HuH-7 (cell line): Measurements from ENCODE around the gene SLITRK3.

Experiments used
- DNase-seq: peaks from one replicate; pipeline ENCODE4 v3.0.0; 2011; ENCODE audit warnings: low spot score

The SLITRK3 gene, protein sequence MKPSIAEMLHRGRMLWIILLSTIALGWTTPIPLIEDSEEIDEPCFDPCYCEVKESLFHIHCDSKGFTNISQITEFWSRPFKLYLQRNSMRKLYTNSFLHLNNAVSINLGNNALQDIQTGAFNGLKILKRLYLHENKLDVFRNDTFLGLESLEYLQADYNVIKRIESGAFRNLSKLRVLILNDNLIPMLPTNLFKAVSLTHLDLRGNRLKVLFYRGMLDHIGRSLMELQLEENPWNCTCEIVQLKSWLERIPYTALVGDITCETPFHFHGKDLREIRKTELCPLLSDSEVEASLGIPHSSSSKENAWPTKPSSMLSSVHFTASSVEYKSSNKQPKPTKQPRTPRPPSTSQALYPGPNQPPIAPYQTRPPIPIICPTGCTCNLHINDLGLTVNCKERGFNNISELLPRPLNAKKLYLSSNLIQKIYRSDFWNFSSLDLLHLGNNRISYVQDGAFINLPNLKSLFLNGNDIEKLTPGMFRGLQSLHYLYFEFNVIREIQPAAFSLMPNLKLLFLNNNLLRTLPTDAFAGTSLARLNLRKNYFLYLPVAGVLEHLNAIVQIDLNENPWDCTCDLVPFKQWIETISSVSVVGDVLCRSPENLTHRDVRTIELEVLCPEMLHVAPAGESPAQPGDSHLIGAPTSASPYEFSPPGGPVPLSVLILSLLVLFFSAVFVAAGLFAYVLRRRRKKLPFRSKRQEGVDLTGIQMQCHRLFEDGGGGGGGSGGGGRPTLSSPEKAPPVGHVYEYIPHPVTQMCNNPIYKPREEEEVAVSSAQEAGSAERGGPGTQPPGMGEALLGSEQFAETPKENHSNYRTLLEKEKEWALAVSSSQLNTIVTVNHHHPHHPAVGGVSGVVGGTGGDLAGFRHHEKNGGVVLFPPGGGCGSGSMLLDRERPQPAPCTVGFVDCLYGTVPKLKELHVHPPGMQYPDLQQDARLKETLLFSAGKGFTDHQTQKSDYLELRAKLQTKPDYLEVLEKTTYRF

DNA sequence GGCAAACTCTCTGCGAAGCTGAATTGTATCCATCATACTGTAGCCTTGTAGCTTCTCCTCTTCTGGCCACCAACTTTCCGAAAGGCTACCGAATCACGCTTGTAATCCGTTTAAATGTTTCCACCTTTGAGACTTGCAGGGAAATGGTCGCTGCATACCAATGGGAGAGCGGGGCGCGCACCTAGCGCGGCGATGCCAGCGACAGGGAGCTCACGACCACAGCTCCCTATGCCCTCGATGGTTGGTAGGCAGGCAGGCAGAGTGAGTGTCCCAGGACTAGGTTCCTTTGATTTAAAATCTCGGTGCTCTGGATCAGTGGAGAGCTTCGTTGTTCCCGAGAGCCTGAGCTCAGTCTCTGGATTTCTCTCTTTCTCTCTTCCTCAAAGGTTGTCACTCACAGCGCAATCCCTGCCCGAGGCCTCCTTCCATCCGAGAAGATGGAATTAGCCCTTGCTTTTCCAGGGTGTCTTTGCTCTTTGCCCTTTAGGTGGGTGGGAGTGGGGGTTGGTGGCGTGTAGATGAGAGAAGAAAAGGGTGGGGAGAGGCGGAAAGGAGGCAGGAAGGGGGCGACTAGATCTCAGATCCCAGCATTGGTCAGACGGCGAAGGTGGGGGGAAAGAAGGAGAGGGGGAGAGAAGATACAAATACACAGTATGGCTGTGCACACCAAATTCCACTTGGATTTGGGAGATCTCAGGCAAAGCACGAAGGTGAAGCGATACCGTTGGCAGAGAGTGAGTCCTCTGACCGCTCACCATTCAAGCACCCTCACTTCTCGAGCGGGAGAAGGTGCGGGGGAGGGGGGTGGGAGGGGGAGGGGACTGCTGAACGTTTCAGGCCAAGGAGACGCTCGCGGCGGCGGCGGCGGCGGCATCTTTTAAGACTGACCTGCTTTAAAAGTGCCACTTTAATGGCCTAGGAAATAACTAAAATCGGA is at the start of gene SLITRK3:
Gene SLITRK3, minus strand, starts transcription at position 745 of the 937 bp plus-strand sequence. CDS start 5,554 bp downstream, outside the sequence.
- no peak for DNase-seq

DNA sequence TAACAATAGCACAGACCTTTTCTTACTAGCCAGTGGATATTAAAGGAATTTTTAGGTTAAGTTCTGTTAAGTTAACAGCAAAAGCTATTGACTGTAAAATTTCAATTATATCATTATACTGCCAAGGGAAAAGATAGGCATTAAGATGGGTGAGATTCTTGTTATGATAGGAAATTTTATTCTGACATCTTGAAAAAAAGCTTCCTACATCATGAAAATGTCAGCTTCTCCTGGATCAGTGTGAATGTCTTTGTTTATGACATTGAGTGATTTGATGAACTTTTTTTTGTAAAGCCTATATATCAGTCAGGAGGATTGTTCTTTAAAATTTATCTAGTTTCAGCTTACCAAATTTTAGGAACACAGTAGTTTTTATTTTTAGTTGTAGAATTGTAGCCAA is 47.4 kb upstream of the SLITRK3 start:
- no peak for DNase-seq

DNA sequence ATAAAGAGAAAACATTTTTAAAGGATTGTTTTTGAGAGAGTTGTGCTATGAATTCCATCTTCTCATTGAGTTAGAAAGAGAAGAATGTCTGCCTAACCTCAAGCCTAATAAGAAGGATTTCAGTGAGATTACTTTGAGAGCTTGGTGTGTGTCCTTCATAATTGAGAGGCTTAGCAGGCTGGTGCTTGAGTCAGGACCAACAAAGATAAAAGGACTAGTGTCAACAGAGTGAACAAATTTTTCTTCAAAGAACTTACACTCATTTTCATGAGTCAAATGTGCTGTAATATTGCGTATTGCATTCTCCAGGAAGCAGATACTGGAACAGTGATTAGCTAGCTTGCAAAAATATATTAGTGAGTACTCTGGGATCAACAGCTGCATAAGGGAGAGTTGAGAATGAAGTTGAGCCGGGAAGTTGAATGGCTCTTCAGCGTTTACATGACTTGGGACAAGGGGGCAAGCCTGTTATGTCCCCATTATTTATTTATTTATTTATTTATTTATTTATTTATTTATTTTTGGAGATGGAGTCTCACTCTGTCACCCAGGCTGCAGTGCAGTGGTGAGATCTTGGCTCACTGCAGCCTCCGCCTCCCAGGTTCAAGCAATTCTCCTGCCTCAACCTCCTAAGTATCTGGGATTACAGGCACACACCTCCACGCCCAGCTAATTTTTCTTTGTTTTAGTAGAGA is 37.5 kb upstream of the SLITRK3 start:
- no peak for DNase-seq

DNA sequence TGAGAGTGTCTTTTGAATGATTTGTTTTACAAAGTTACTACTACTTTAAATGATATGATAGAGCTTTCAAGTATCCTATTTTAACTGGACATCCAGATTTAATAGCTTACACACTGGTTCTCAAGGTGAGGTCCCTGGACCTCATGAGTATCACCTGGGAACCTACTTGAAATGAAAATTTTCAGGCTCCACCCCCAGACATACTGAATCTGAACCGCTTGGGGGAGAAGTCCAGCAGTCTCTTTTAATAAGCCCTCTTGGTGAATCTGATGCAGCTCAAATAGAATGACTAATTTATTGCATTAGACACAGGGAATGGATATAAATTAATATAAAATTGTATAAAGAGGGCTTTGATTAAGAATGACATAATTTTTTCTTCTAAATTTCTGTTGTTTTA is 29.4 kb upstream of the SLITRK3 start:
- DNase-seq: no peak

DNA sequence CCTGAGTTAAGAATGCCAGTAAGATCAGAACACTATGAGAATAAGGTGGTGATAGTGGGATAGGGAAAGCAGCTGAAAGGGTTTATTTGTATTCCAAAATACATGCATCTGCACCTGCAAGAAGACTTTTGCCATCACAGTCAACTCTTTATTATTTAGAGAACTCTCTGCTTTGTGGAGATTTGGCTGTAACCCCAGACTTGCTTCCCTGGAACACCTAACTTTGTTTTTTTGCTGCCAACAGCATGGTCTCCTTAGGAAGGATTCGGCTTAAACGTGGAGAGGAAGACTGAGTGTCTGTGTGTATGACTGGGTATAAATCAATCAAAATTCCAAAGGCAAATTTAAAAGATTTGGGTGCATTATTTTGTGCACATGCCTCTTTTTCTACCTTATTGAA is 21.6 kb upstream of the SLITRK3 start:
- DNase-seq: no peak

DNA sequence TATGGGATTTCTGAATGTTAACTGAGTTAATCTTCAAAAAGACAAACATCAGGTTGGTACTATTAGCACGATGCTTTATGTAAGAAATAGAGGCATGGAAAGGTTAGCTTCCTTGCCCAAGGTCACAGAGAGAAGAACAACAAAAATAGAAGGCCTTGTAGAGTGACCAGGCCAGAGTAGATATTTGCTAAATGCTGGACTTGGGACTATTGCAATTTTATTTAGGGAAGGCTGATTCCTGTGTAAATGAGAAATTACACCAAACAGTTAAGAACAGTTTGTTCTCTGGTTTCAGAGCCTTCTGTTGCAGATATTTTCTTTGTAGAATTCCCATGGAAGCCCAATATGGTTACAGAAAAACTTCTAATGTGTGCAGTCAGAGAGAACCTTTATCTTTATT is 16.4 kb upstream of the SLITRK3 start:
- no peak for DNase-seq

DNA sequence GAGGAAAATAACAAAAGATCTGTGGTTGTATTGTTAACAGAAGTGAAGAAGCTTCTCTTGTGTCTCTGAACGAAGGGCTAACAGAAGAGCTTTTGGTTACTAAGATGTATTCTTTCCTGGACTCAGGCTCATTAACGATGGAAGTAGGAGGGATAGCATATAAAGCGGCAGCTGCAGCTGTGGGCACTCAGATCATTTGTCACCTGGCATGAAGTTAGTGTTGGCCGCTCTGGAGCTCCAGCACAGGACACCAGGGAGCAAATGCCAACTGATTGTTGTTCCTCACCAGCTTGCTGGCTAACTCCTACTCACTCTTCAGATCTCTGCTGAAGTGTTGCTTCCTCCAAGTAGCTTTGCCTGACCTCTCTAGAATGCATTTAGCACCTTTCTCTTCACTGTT is 15.5 kb upstream of the SLITRK3 start:
- DNase-seq: no peak

DNA sequence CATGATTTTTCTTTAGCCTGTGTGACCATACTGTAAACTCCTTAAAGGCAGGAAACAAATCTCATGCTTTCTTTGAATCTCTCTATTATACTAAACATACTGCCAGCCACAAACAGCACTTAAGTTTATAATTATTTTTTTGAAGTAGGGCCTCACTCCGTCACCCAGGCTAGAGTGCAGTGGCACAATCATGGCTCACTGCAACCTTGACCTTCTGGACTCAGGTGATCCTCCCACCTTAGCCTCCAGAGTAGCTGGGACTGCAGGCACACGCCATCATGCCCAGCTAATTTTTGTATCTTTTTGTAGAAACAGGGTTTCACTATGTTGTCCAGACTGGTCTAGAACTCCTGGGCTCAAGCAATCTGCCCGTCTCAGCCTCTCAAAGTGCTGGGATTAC is 14.5 kb upstream of the SLITRK3 start:
- DNase-seq: no peak

DNA sequence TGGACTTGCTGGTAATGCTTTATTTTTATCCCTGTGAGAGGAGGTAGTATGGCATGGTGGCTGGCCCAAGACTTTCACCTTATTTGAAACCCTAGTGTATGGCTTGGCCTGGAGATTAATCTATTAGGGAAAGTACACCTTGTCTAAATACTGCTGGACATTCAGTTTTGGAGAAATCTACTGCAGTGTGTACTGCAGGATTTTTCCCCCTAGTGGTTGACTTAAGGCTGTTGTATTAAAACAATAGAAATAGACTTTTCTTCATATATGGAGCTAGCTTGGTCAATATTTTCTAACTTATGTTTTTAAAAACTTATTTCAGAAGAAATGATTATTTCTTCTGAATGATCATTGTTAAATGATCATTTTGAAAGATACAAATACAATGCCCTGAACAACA is 13.9 kb upstream of the SLITRK3 start:
- no peak for DNase-seq

DNA sequence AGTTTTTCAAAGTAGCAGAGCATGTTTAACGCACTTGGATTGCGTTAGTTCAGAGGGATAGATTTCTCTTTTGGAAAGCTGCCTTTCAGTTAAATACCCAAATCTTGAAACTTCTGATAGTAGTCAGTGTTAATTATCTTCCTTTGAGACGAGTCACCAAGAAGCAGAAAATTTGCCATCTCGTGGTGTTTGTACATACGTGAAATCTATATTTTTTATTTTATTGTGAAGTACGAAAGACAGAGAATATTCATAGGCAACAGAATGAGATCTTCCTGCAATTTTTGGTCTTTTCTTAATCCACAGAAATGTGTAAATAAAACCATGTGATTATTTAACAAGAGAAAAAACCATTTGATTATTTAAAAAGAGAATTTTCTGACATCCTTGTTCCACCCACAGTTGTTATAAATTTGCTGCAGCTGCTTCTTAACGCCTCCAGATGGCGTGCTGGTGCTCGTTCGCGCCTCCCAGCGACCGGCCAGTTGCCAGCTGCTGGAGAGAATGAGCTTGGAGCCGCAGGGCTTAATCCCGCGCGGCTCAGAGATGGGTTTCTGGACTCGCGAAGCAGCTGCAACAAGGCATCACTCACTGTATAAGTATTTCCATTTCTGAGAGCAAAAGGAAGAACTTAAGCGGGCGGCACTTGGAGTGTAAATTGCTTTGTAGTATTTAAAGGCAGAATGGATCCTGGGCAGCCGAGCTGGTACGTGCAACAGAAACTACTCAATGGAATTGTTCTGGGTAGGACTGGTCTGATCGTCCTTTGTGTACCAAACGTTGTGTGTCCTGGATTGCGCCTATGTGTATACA is 10.5 kb upstream of the SLITRK3 start:
- DNase-seq: peak; percentile 31

DNA sequence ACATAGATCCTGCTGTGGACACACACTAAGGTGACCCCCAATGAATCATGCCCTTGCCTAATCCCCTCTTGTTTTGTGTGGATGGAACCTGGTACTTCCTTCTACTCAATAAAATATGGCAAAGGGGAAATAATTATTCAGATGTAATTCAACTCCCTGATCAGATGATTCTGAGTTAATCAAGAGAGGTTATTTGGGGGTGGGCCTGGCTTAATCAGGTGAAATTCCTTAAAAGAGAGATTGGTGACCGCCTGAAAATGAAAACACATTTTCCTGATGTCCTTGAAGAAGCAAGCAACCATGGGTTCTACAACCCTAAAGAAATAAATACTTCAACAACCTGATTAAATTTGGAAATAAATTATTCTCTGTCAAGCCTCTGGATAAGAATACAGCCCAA is 8.3 kb upstream of the SLITRK3 start:
- no peak for DNase-seq

DNA sequence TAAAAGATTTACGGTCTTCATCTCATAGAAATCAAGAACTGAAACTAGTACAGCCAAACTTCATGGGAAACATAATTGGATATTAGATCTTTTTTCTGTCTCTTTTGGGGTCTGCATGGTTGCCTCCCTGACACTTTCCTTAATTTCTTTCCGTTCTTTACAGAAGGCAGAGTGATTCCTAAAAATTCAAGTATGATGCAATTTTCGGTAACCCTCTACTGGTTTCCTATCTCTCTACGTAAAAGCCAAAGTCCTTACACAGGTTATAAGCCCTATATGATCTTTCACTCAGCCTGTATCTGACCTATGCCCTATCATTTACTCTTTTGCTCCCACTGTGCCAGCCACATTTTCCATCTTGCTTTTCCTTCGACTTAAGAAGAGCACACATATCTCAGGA is 6.8 kb upstream of the SLITRK3 start:
- DNase-seq: no peak

DNA sequence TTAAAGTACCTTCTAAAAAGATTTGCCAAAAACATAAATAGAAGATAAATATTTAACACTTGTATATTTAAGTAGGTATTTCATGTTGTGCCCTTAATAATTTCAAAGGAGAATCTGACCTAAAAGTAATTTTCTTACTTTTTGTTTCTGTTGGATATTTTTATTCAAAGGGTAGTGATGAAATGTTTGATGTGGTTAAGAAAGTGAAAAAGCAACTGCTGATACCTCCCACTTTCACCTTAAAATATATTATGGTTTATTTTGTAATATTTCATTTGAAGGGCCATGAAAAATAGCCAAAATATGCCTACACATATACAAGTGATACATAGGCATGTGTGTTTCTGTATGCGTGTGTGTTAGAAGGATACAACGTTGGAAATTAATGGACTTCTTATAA is 5.8 kb upstream of the SLITRK3 start:
- DNase-seq: no peak

DNA sequence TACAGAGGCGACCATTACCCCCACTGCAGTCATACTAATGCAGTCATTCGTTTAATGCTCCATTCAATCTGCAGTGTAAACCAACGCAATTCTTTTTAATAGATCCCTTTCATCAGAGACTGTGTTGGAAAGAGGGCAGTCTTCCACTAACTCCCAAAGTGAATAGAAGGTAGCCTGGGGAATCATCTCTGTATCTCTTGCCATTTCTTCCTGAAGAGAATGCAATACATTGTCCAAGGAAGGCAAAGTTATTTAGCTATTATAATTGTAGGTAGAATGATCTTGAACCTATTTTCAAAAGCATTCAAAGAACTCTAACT is 1.3 kb upstream of the SLITRK3 start:
- no peak for DNase-seq

DNA sequence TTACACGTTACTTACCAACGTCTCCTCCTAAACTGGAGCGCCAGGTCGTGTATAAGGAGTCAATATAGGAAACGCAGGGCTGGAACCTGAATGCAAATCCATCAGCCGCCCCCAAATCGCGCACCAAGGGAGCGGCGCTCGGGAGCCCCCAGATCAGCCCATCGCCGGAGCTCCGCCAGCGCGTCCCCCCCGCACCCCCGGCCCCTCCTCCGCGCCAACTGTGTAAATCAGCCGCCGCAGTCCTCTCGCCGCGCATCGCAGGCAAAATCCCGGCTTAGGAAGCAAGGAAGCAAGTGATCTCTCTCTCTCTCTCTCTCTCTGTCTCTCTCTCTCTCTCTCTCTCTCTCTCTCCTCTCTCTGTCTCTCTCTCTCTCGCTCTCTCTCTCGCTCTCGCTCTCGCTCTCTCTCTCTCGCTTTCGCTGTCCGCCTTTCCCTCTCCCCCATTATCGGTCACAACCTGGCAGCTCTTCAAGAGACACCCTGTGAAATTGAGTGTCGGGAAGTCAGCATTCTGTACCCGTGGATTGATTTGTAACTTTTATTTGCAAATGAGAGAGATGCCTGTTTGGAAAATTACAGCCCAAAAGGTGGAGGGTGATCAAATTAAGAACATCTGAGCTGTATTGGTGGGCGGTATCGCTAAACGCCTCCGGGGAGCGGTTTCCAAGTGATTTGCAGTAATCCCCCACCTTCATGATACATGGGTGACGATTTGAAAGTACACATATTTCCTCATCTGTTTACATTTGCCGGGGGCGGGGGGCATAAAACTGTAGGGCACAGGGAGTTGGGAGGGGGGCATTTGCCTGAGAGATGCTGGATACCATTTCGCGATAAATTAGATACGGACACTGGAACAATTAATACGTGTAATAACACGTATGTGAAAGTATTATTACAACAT is 645 bp upstream of the SLITRK3 start:
- DNase-seq: no peak

DNA sequence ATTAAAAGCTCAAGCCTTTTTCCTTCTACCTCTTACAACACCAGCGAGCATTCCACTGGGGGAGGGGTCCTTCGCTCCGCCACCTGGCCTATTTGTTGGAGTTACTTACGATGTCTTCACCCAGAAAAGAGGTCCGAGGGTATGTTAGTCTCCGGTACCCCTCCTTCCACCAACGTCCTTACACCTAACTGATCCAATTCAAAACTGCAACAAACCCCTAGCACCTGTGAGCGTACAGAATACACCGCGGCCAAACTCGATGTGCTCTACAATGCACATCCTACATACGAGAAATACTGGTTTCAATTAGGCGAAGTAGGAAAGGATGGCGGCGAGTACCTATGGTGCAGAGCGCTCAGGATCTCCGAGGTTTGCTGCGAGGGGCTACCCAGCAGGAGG is 944 bp downstream of the SLITRK3 start:
- DNase-seq: no peak

DNA sequence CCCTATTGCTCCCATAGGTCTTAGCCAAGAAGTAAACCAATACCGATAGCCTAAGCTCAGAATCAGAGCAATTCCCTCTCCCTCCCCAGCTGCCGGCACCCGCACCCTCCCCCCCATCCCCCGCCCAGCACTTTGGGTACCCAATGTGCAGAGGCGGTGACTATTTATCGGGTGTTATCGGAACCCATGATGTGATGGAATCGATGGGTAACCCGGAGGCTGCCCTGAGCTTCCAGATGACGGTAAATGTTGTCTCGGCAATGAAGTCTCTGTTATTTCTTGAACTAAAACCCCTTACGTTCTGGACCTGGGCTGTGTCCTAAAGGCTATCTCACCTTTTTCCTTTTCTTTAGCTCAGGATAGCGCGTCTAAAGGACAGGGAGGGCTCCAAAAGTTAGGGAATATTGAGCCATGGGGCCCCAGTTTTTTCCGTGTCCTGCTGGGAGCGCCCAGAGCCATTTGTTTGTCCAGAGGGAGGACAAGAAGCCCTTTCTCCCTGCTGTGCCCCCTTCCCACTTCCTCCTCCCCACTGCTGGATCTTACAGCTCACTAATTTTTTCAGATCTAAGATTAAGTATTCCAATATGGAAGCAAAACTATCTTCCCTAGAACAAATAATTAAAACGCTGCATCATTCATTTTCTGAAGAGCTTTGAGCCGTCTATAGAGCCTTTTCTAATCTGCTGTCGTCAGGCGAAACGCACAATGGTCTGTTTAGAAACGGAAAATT is 1.5 kb downstream of the SLITRK3 start:
- no peak for DNase-seq

DNA sequence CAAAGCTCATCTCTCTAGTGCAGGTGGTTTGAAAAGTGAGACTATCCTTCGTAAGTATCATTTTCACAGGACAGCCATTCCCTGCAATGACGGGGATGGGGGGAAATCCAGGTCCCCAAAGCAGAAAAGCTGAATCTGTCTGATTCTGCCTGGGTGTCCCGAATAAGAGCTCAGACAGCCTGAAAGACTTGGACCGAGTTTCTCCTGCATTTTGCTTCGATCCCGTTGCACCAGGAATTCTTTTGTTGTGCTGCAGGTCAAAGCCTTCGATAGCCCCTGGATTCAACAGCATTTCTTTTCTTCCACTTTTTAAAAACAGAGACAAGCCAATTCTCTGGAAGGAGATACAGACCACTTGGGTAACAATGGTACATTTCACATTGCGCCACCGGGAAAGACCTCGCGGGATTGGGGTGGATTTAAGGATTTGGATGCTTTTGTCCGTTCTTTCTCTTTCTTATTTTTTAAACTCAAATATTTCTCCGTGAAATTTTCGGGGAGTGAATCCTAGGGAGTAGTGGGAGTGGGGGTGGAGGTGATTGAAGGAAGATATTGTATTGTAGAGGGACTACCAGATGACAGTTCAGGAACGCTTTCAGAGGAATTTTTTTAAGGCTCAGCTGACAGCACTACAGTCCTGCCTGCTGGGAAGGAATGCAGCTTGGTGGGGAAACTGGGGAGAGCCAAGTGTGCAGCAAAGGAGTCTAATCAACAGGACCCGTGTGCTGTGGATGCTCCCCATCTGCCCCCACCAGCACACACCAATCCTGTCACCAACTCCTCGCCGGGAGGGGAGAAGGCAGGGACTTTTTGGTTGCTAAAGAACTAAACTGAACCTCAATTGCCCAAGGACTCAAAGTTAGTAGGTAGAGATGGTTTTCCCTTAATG is 2.6 kb downstream of the SLITRK3 start:
- no peak for DNase-seq
